PFSK-1 (cell line): ENCODE results near the gene IGFBP4.
A peak's percentile ranks its signal among the peaks of the same experiment; 100 is the strongest.

Experiments
- FOXP2 ChIP-seq: optimal IDR thresholded peaks from 2 replicates; pipeline ENCODE3; 2011; ENCODE audit warnings: borderline replicate concordance, control low read depth, inconsistent platforms; ENCODE audit not compliant: insufficient read depth; ENCODE audit errors: extremely low read length, extremely low read depth
- POLR2AphosphoS5 ChIP-seq: IDR thresholded peaks from 2 replicates; pipeline ENCODE4 v1.6.1; 2012; ENCODE audit warnings: low read depth, mild to moderate bottlenecking, control low read depth, low read length, moderate library complexity
- SIN3A ChIP-seq: IDR thresholded peaks from 2 replicates; pipeline ENCODE4 v1.6.1; 2012; ENCODE audit warnings: mild to moderate bottlenecking, low read length, moderate library complexity, borderline replicate concordance; ENCODE audit not compliant: insufficient read depth
- TAF1 ChIP-seq: IDR thresholded peaks from 2 replicates; pipeline ENCODE4 v1.6.1; 2012; ENCODE audit warnings: low read length, control low read depth, borderline replicate concordance; ENCODE audit not compliant: insufficient read depth
- TF ChIP-seq, protein P1 (sequence below), 2 experiments: IDR thresholded peaks; 2 replicates each; pipeline versions ENCODE4 v1.6.1 to v1.8.0; 2011 to 2012; ENCODE audit warnings: low read depth in 2 of 2, low read length in 2 of 2, control low read depth in 1 of 2, inconsistent platforms in 1 of 2, mild to moderate bottlenecking in 1 of 2, moderate library complexity in 1 of 2; ENCODE audit not compliant: insufficient read depth in 1 of 2

The IGFBP4 gene

GRCh38 chr17:40485851-40486521 is 42.7 kb downstream of the IGFBP4 start:
- TF ChIP-seq FOXP2: peak; percentile 37
- TF ChIP-seq POLR2AphosphoS5: 0 out of 2 replicates have a peak, but pooled peaks have one; percentile 36
- peak; percentile 76; the same call in 1 of the 2 replicates for TF ChIP-seq SIN3A
- TF ChIP-seq TAF1: no peak
- TF ChIP-seq, protein P1, sequence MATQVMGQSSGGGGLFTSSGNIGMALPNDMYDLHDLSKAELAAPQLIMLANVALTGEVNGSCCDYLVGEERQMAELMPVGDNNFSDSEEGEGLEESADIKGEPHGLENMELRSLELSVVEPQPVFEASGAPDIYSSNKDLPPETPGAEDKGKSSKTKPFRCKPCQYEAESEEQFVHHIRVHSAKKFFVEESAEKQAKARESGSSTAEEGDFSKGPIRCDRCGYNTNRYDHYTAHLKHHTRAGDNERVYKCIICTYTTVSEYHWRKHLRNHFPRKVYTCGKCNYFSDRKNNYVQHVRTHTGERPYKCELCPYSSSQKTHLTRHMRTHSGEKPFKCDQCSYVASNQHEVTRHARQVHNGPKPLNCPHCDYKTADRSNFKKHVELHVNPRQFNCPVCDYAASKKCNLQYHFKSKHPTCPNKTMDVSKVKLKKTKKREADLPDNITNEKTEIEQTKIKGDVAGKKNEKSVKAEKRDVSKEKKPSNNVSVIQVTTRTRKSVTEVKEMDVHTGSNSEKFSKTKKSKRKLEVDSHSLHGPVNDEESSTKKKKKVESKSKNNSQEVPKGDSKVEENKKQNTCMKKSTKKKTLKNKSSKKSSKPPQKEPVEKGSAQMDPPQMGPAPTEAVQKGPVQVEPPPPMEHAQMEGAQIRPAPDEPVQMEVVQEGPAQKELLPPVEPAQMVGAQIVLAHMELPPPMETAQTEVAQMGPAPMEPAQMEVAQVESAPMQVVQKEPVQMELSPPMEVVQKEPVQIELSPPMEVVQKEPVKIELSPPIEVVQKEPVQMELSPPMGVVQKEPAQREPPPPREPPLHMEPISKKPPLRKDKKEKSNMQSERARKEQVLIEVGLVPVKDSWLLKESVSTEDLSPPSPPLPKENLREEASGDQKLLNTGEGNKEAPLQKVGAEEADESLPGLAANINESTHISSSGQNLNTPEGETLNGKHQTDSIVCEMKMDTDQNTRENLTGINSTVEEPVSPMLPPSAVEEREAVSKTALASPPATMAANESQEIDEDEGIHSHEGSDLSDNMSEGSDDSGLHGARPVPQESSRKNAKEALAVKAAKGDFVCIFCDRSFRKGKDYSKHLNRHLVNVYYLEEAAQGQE (IDR thresholded peaks at IDR 0.05; ENCODE audit: insufficient read depth in 1 of 2, low read depth in 2 of 2, low read length in 2 of 2): 0 out of 4 replicates have a peak, but pooled peaks of 1 of the 2 experiments have one; percentile 24

- TF ChIP-seq TAF1: no peak
- TF ChIP-seq FOXP2: no peak
- TF ChIP-seq, protein P1 (IDR thresholded peaks at IDR 0.05; ENCODE audit: insufficient read depth in 1 of 2, low read depth in 2 of 2, low read length in 2 of 2): no peak
- TF ChIP-seq POLR2AphosphoS5: no peak
- TF ChIP-seq SIN3A: no peak
Observed at GRCh38 chr17:40486522-40487370, 43.5 kb downstream of the IGFBP4 start.

DNA sequence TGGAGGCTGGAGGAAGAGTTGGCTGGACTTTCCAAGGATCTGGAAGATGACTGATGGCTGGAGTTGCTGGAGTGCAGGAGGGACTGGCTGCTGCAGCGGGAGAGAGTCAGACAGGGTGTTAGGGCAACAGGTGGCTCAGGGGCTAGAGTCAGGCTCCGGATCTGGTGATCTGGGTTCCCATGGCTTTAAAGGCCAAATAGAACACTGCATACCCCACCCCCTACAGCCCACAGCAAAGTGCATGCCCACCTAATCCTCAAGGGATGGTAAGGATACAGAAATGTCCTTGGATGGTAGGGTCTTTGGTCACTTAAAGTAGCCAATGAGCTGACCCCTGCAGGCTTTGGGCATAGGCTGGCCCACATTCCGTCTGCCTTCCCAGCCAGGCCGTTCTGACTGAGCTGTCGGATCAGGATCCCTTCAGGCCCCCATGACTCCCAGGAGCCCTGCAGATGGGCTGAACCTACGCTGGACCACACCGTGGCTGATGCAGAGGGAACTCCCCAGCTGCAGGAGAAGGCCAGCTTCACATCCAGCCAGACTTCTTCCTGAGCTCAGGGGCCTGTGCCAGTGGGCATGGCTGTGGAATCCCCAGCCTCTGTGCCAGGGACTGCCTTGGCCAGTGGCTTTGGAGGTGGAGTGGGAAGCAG is 44.2 kb downstream of the IGFBP4 start:
- TF ChIP-seq, protein P1 (IDR thresholded peaks at IDR 0.05; ENCODE audit: insufficient read depth in 1 of 2, low read depth in 2 of 2, low read length in 2 of 2): no peak
- no peak for TF ChIP-seq TAF1
- no peak for TF ChIP-seq SIN3A
- TF ChIP-seq POLR2AphosphoS5: no peak
- TF ChIP-seq FOXP2: no peak

- no peak for TF ChIP-seq SIN3A
- TF ChIP-seq, protein P1 (IDR thresholded peaks at IDR 0.05; ENCODE audit: insufficient read depth in 1 of 2, low read depth in 2 of 2, low read length in 2 of 2): peak; percentile 25 to 75; a peak in 2 of 4 replicates
Observed at GRCh38 chr17:40490289-40490853, 47.1 kb downstream of the IGFBP4 start.
